Breast epithelium (tissue), 4 donors: ENCODE data around the gene LRRFIP1. TPM values are rescaled to one million over a fixed set of nuclear protein-coding genes. Genes with fewer than 3 reads are reported as not detected.

Source experiments
- DNase-seq, 2 donors: peaks; one replicate each; pipeline ENCODE4 v3.0.0-alpha.2; 2019; ENCODE audit warnings: low spot score in 2 of 2
- H3K27ac ChIP-seq, 2 donors: fragments of 200-600 bp; sonication (generic) in 1 of 2; one replicate each; pipeline ENCODE4 v1.5.1; 2016 to 2019; ENCODE audit warnings: mild to moderate bottlenecking in 1 of 2
- H3K27me3 ChIP-seq, 2 donors: fragments of 200-600 bp; sonication (generic) in 1 of 2; one replicate each; pipeline versions ENCODE4 v1.5.1 to v1.6.0; 2017 to 2019; ENCODE audit warnings: control low read depth in 1 of 2, mild to moderate bottlenecking in 1 of 2
- H3K36me3 ChIP-seq: fragments of 200-600 bp; one replicate; pipeline ENCODE4 v1.5.1; 2019
- H3K4me1 ChIP-seq, 2 donors: fragments of 200-600 bp; sonication (generic); one replicate each; pipeline ENCODE4 v1.5.1; 2016 to 2019; ENCODE audit warnings: control low read depth in 1 of 2
- H3K4me3 ChIP-seq, 3 donors: fragments of 200-600 bp; sonication (generic); 1 replicate in 2 of 3; 2 replicates in 1 of 3; pipeline ENCODE4 v1.5.1; 2016 to 2019; ENCODE audit warnings: mild to moderate bottlenecking in 3 of 3, moderate library complexity in 2 of 3
- H3K9me3 ChIP-seq, 2 donors: fragments of 200-600 bp; sonication (generic) in 1 of 2; one replicate each; pipeline ENCODE4 v1.5.1; 2016 to 2019; ENCODE audit warnings: control low read depth in 1 of 2
- CTCF ChIP-seq, 3 donors: fragments of 450-650 bp; IDR thresholded peaks; one replicate each; pipeline ENCODE4 v1.5.1; 2016 to 2017; ENCODE audit warnings: antibody characterized with exemption in 3 of 3, mild to moderate bottlenecking in 3 of 3, moderate library complexity in 3 of 3
- POLR2A ChIP-seq: fragments of 450-650 bp; IDR thresholded peaks from one replicate; pipeline ENCODE4 v1.6.1; 2016; ENCODE audit warnings: antibody characterized with exemption, mild to moderate bottlenecking, moderate library complexity
- POLR2AphosphoS5 ChIP-seq, 3 donors: sonication (generic); formaldehyde crosslinking; IDR thresholded peaks; one replicate each; pipeline ENCODE4 v1.6.1; 2017; ENCODE audit warnings: antibody characterized with exemption in 3 of 3
- intact Hi-C: fragments of 100-400 bp; cut with DNase I; formaldehyde crosslinking; loops from one replicate; pipeline ENCODE4 v1.15.1; 2023; ENCODE audit warnings: low total_unique reads
- total RNA-seq, 3 donors: library from RNA; depleted of rRNA; stranded (reverse); fragments of >200 nt; gene quantifications; one replicate each; pipeline ENCODE4 v1.1.0, GENCODE V29; 2016

The LRRFIP1 gene
- total RNA-seq, 3 donors from 2014 or later: 82.6 to 136 (median 130) TPM

- H3K4me3 ChIP-seq: no peak overlapping the region
- H3K27ac ChIP-seq: peak overlapping the region; percentile 75
- intact Hi-C loops: no loop called here
- TF ChIP-seq POLR2AphosphoS5 (IDR thresholded peaks at IDR 0.05): no peak
- no peak for TF ChIP-seq POLR2A
- TF ChIP-seq CTCF (IDR thresholded peaks at IDR 0.05): no peak
- DNase-seq: no peak
- H3K4me1 ChIP-seq: peaks cover 0 to 7% of the 10 kb centered on the region in 2 donors
- H3K9me3 ChIP-seq: no peaks in the 10 kb centered on the region
- H3K36me3 ChIP-seq: no peaks in the 10 kb centered on the region
- H3K27me3 ChIP-seq: no peaks in the 10 kb centered on the region
These were observed 34.5 kb downstream of the LRRFIP1 start for GRCh38 chr2:237661799-237662328.

- no peak for TF ChIP-seq CTCF (IDR thresholded peaks at IDR 0.05)
- no peak for TF ChIP-seq POLR2A
- TF ChIP-seq POLR2AphosphoS5 (IDR thresholded peaks at IDR 0.05): peak; percentile 33 to 90 (median 43)
- no peaks in the 10 kb centered on the region for H3K9me3 ChIP-seq
- no peaks in the 10 kb centered on the region for H3K27me3 ChIP-seq
- no peaks in the 10 kb centered on the region for H3K36me3 ChIP-seq
- peak; percentile 89 to 94 for DNase-seq
- intact Hi-C loops: no loop called here
- peaks cover 0 to 7% of the 10 kb centered on the region in 2 donors for H3K4me1 ChIP-seq
- peak overlapping the region in 1 of 3 donors; percentile 23 for H3K4me3 ChIP-seq
- H3K27ac ChIP-seq: peak overlapping the region; percentile 75
These were observed 35.3 kb downstream of the LRRFIP1 start for GRCh38 chr2:237662671-237663093.

GRCh38 chr2:237663517-237664110 is 36.2 kb downstream of the LRRFIP1 start:
- H3K27ac ChIP-seq: peak overlapping the region; percentile 75
- H3K27me3 ChIP-seq: no peaks in the 10 kb centered on the region
- peaks cover 0 to 7% of the 10 kb centered on the region in 2 donors for H3K4me1 ChIP-seq
- intact Hi-C loops: no loop called here
- TF ChIP-seq POLR2AphosphoS5 (IDR thresholded peaks at IDR 0.05): no peak
- no peak for TF ChIP-seq CTCF (IDR thresholded peaks at IDR 0.05)
- no peak for TF ChIP-seq POLR2A
- DNase-seq: no peak
- no peaks in the 10 kb centered on the region for H3K9me3 ChIP-seq
- no peak overlapping the region for H3K4me3 ChIP-seq
- no peaks in the 10 kb centered on the region for H3K36me3 ChIP-seq

GRCh38 chr2:237664151-237664550 is 36.8 kb downstream of the LRRFIP1 start:
- H3K27ac ChIP-seq: peak overlapping the region in 1 of 2 donors; percentile 75
- no peak for DNase-seq

More at GRCh38 chr2:237664151-237664550, 36.8 kb downstream of the LRRFIP1 start:
- intact Hi-C loops: no loop called here
- Histone ChIP-seq H3K36me3 (no peaks in the 10 kb centered on the region), H3K4me1 (peaks cover 0 to 7% of the 10 kb centered on the region in 2 donors), H3K4me3 (no peak overlapping the region), H3K9me3 (no peaks in the 10 kb centered on the region), H3K27me3 (no peaks in the 10 kb centered on the region)
- TF ChIP-seq POLR2A (no peak), POLR2AphosphoS5 (IDR thresholded peaks at IDR 0.05) (no peak), CTCF (IDR thresholded peaks at IDR 0.05) (no peak)
